GM12801 (cell line): ENCODE data around the gene MLLT10.

Source experiments
- TF ChIP-seq, protein P1 (sequence below): IDR thresholded peaks from one replicate; pipeline ENCODE4 v1.5.1; 2011; ENCODE audit warnings: control low read depth; ENCODE audit not compliant: insufficient read length; ENCODE audit errors: extremely low read depth

The MLLT10 gene

DNA sequence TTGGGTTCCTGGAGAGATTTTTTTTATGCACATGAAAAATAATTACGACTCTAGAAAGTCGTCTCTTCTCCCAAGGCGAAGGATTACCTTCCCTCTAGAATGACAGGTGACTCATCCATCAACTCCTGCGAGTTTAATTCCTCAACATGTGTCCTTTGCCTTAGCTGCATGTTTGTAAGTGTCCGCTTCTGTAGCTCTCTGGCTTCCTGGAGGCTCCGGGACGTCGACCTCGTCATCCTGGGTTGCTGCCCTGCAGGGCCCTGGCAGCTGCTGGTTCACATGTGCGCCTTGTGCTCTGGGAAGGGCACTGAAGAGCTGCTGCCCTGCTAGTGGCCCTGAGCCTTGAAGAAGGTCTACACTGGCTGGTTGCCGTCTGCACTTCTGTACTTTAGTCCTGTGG, 210.2 kb downstream of the MLLT10 start:
- TF ChIP-seq, protein P1, sequence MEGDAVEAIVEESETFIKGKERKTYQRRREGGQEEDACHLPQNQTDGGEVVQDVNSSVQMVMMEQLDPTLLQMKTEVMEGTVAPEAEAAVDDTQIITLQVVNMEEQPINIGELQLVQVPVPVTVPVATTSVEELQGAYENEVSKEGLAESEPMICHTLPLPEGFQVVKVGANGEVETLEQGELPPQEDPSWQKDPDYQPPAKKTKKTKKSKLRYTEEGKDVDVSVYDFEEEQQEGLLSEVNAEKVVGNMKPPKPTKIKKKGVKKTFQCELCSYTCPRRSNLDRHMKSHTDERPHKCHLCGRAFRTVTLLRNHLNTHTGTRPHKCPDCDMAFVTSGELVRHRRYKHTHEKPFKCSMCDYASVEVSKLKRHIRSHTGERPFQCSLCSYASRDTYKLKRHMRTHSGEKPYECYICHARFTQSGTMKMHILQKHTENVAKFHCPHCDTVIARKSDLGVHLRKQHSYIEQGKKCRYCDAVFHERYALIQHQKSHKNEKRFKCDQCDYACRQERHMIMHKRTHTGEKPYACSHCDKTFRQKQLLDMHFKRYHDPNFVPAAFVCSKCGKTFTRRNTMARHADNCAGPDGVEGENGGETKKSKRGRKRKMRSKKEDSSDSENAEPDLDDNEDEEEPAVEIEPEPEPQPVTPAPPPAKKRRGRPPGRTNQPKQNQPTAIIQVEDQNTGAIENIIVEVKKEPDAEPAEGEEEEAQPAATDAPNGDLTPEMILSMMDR, result no peak

GRCh38 chr10:21746118-21746517, 212.1 kb downstream of the MLLT10 start:
- TF ChIP-seq, protein P1, result no peak

DNA sequence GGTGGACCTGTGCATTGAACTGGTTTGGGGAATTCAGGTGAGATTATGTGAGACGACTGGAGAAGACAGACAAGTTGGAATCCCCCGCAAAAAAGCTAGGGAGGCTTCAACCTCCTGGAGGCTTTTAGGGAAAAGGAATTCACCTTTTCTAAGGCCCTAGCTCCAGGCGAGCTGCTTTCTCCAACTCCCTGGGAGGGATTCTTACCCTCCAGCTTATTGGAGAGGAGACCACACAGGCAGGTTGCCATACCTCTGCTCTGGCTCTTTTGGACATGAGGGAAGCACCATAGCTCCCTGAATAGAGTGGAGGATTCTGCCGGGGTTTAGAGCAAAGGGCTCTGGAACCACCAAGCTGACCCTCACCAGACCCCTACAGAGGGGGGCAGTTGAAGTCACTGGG, 213.8 kb downstream of the MLLT10 start:
- TF ChIP-seq, protein P1, result no peak

DNA sequence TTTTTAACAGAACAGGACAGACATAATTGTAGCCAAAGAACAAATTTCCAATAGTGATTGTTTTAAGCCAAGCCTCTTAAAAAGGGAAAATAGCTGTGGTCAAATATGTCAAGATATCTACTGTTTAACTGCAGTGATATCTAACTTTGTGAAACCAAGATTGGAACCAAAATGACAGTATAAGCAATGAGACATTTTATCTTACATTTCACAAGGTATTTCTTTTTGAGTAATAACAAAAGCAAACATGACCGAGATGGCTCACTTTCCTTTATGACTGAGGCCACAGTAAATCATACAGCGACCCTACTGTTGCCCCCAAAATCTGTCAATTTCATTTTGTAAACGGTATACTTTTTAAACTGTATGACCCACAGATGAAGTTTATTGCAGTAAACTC, 215.8 kb downstream of the MLLT10 start:
- TF ChIP-seq, protein P1, result no peak

GRCh38 chr10:21750424-21750823, 216.4 kb downstream of the MLLT10 start:
- TF ChIP-seq, protein P1, result no peak

DNA sequence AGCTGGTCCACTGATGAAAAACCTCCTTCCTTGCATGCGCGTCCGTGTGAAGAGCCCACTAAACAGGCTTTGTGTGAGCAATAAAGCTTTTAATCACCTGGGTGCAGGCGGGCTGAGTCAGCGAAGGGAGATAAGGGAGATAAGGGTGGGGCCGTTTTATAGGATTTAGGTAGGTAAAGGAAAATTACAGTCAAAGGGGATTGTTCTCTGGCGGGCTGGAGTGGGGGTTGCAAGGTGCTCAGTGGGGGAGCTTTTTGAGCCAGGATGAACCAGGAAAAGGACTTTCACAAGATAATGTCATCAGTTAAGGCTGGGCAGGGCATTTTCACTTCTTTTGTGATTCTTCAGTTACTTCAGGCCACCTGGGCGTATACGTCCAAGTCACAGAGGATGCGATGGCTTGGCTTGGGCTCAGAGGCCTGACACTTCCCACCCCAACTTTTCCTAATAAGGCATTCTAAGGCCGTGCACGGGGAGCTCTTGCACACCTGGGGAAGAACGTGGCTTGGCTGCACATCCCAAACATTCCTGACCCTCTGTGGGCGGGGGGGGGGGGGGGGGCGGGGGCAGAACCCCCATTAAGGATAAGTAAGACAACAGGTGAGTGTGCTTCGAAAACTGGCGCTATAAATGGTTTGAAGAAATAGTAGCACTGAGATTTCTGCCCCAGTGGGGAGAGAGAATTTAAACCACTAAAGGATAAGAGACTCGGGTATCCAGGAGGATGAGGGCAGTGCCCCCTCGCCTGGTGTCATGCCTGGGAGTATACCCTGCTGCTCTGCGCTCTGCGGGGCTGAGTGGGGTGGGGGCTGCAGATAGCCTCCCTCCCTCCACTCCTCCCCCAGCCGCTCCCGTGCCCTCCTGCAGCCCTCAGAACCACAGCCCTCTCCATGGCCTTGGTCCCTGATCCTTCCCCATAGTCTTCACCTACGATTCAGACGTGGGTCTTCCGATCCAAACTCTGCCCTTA, 217.6 kb downstream of the MLLT10 start:
- TF ChIP-seq, protein P1, result no peak

DNA sequence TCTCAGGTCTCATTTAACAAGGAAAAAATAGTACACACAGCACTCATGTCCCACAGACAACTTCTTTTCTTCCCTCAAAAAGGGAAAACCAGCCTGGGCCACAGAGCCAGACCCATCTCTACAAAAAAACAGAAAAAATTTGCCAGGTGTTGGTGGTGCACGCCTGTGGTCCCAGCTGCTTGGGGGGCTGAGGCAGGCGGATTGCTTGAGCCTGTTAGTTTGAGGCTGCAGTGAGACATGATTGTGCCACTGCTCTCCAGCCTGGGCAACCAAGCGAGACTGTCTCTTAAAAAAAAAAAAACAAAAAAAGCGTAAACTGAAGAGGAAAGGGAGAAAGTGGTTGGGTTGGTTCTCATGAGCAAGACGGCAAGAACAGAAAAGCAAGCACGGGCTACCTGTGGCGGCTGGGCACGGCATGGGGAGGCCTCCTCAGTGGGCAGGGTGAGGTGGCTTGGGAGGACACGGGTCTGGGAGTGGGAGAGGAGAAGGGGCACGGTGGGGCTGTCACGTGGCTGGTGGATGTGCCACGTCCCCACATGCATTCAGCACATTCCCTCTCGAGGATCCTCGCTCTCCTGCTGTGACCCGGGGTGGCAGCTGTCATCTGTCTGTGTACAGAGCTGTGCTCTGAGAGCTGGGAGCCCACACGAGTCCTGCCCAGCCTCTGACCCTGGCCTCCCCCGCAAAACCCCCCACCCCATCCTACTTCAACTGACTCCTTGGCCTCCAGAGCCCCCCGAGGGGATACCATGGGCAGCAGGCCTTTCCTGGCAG, 219.7 kb downstream of the MLLT10 start:
- TF ChIP-seq, protein P1, result no peak
